SK-N-SH (cell line): Measurements from ENCODE around the gene VWA3A.

ENCODE experiments used
- CTCF ChIP-seq: fragments of 200-600 bp; sonication (generic); IDR thresholded peaks from 2 replicates; pipeline ENCODE4 v1.6.1; 2017; ENCODE audit warnings: antibody characterized with exemption, mild to moderate bottlenecking, moderate library complexity
- EP300 ChIP-seq, 2 experiments: IDR thresholded peaks; 2 replicates each; pipeline versions ENCODE4 v1.4.0 to v1.6.1; 2012; ENCODE audit warnings: borderline replicate concordance in 1 of 2, low read depth in 1 of 2, low read length in 1 of 2
- EZH2phosphoT487 ChIP-seq: fragments of 200-600 bp; sonication (generic); IDR thresholded peaks from 2 replicates; pipeline ENCODE4 v1.6.1; 2017; ENCODE audit warnings: low read depth, mixed run types, mild to moderate bottlenecking, antibody characterized with exemption, moderate library complexity, borderline replicate concordance
- FOXM1 ChIP-seq: IDR thresholded peaks from 2 replicates; pipeline ENCODE4 v1.4.0; 2012; ENCODE audit warnings: low read depth, mild to moderate bottlenecking
- MAX ChIP-seq: IDR thresholded peaks from 2 replicates; pipeline ENCODE4 v1.4.0; 2012; ENCODE audit warnings: low read depth
- NRF1 ChIP-seq: IDR thresholded peaks from 2 replicates; pipeline ENCODE4 v1.6.1; 2012; ENCODE audit warnings: low read depth, mild to moderate bottlenecking, low read length
- POLR2AphosphoS5 ChIP-seq: IDR thresholded peaks from 2 replicates; pipeline ENCODE4 v1.6.1; 2012; ENCODE audit warnings: low read depth, low read length
- REST ChIP-seq: IDR thresholded peaks from 2 replicates; pipeline ENCODE4 v1.6.1; 2012; ENCODE audit warnings: mild to moderate bottlenecking, low read depth, low read length, moderate library complexity
- USF2 ChIP-seq: fragments of 150-350 bp; IDR thresholded peaks from 2 replicates; pipeline ENCODE4 v1.6.1; 2017; ENCODE audit warnings: antibody characterized with exemption, low read length, low read depth, borderline replicate concordance
- YY1 ChIP-seq: IDR thresholded peaks from 2 replicates; pipeline ENCODE4 v1.4.0; 2012; ENCODE audit warnings: low read depth, mild to moderate bottlenecking
- ZBTB33 ChIP-seq: IDR thresholded peaks from 2 replicates; pipeline ENCODE4 v1.4.0; 2012; ENCODE audit warnings: low read depth, borderline replicate concordance

- TF ChIP-seq FOXM1, result no peak
- TF ChIP-seq REST, result no peak
- no peak for TF ChIP-seq USF2
- TF ChIP-seq MAX, result no peak
- TF ChIP-seq EP300 (IDR thresholded peaks at IDR 0.05; ENCODE audit: borderline replicate concordance in 1 of 2, low read depth in 1 of 2, low read length in 1 of 2), result no peak
- TF ChIP-seq YY1, result no peak
- TF ChIP-seq CTCF, result no peak
- TF ChIP-seq NRF1, result no peak
- TF ChIP-seq ZBTB33, result no peak
- no peak for TF ChIP-seq POLR2AphosphoS5
- TF ChIP-seq EZH2phosphoT487, result no peak
Observed at GRCh38 chr16:22123759-22124490, 31.6 kb downstream of the VWA3A start.
